HepG2 (cell line): Measurements from ENCODE around the gene GAREM1. TPM values are rescaled to one million over a fixed set of nuclear protein-coding genes. Genes with fewer than 3 reads are reported as not detected.
A peak's percentile ranks its signal among the peaks of the same experiment; 100 is the strongest.

Experiments
- HNF4A ChIP-seq: sonication (generic); formaldehyde crosslinking; IDR thresholded peaks from 2 replicates; pipeline ENCODE4 v1.4.0; 2020; ENCODE audit warnings: missing genetic modification reagents
- IRF2 ChIP-seq: IDR thresholded peaks from 2 replicates; pipeline ENCODE4 v1.6.1; 2018; ENCODE audit warnings: missing genetic modification reagents, missing compliant biosample characterization
- LCORL ChIP-seq, 2 experiments: fragments of 450-650 bp in 1 of 2; sonication (generic) in 1 of 2; formaldehyde crosslinking in 1 of 2; IDR thresholded peaks; 2 replicates each; pipeline versions ENCODE4 v1.5.0 to v1.6.1; 2017 to 2020; ENCODE audit warnings: antibody characterized with exemption in 1 of 2, missing genetic modification reagents in 1 of 2
- RFXAP ChIP-seq: sonication (generic); formaldehyde crosslinking; IDR thresholded peaks from 2 replicates; pipeline ENCODE4 v1.4.0; 2020; ENCODE audit warnings: missing genetic modification reagents, borderline replicate concordance
- RNF2 ChIP-seq: fragments of 450-650 bp; conservative IDR thresholded peaks from 2 replicates; pipeline ENCODE4 v1.6.1; 2016; ENCODE audit warnings: low read depth
- SALL1 ChIP-seq: sonication (generic); formaldehyde crosslinking; IDR thresholded peaks from 2 replicates; pipeline ENCODE4 v1.8.0; 2022; ENCODE audit warnings: mild to moderate bottlenecking, missing genetic modification reagents
- SIX1 ChIP-seq: sonication (generic); formaldehyde crosslinking; IDR thresholded peaks from 2 replicates; pipeline ENCODE4 v1.4.0; 2020; ENCODE audit warnings: missing genetic modification reagents, borderline replicate concordance
- SRSF9 ChIP-seq: fragments of 200-400 bp; formaldehyde crosslinking; IDR thresholded peaks from 2 replicates; pipeline ENCODE4 v1.6.1; 2018; ENCODE audit warnings: borderline replicate concordance, mild to moderate bottlenecking, low read depth, low read length; ENCODE audit not compliant: insufficient read depth, poor library complexity, severe bottlenecking
- U2AF2 ChIP-seq: fragments of 200-400 bp; formaldehyde crosslinking; IDR thresholded peaks from 2 replicates; pipeline ENCODE4 v1.6.1; 2017; ENCODE audit warnings: low read depth, mild to moderate bottlenecking, low read length
- ZC3H4 ChIP-seq: sonication (generic); formaldehyde crosslinking; IDR thresholded peaks from 2 replicates; pipeline ENCODE4 v1.4.0; 2020; ENCODE audit warnings: missing genetic modification reagents, borderline replicate concordance
- ZNF17 ChIP-seq: sonication (generic); formaldehyde crosslinking; IDR thresholded peaks from 2 replicates; pipeline ENCODE4 v1.5.0; 2020; ENCODE audit warnings: mild to moderate bottlenecking, missing genetic modification reagents
- ZNF232 ChIP-seq: sonication (generic); formaldehyde crosslinking; IDR thresholded peaks from 2 replicates; pipeline ENCODE4 v1.4.0; 2020; ENCODE audit warnings: missing genetic modification reagents, borderline replicate concordance
- ZNF652 ChIP-seq: IDR thresholded peaks from 2 replicates; pipeline ENCODE4 v1.6.1; 2016; ENCODE audit warnings: low read depth, borderline replicate concordance
- polyA plus RNA-seq, 8 experiments: library from polyadenylated mRNA; depleted of rRNA in 3 of 8; stranded (reverse) in 7 of 8; unstranded in 1 of 8; fragments of >200 nt; fragmentation: Illumina TruSeq in 4 of 8; extraction: Trizol in 4 of 8; gene quantifications; 2 replicates each; pipeline versions ENCODE4 v1.2.1 to v1.2.3, GENCODE V29; 2011 to 2016; ENCODE audit warnings: low read depth in 4 of 8, missing spikeins in 1 of 8, mixed read lengths in 1 of 8; ENCODE audit not compliant: insufficient read depth in 1 of 8
- total RNA-seq, 5 experiments: library from RNA; depleted of rRNA; stranded (reverse); fragments of >200 nt; fragmentation: Illumina TruSeq; extraction: Trizol; gene quantifications; 2 replicates each; pipeline ENCODE4 v1.2.3, GENCODE V29; 2016; ENCODE audit warnings: low read depth in 1 of 5
- TF ChIP-seq, protein P1 (sequence below): IDR thresholded peaks from 2 replicates; pipeline ENCODE4 v1.6.1; 2016; ENCODE audit warnings: mild to moderate bottlenecking
- TF ChIP-seq, protein P2 (sequence below): sonication (generic); formaldehyde crosslinking; IDR thresholded peaks from 2 replicates; pipeline ENCODE4 v1.5.1; 2020; ENCODE audit warnings: missing genetic modification reagents, mild to moderate bottlenecking, borderline replicate concordance
- TF ChIP-seq, protein P3 (sequence below): sonication (generic); formaldehyde crosslinking; IDR thresholded peaks from 2 replicates; pipeline ENCODE4 v1.5.0; 2020; ENCODE audit warnings: mild to moderate bottlenecking, missing genetic modification reagents
- TF ChIP-seq, protein P4 (sequence below): sonication (generic); formaldehyde crosslinking; IDR thresholded peaks from 2 replicates; pipeline ENCODE4 v1.9.0; 2021; ENCODE audit warnings: missing genetic modification reagents, borderline replicate concordance
- TF ChIP-seq, protein P5 (sequence below): IDR thresholded peaks from 2 replicates; pipeline ENCODE4 v1.6.1; 2018; ENCODE audit warnings: missing genetic modification reagents, mild to moderate bottlenecking, missing compliant biosample characterization
- TF ChIP-seq, protein P6 (sequence below): sonication (generic); formaldehyde crosslinking; IDR thresholded peaks from 2 replicates; pipeline ENCODE4 v1.4.0; 2020; ENCODE audit warnings: missing genetic modification reagents

The GAREM1 gene
- total and polyA plus RNA-seq, 2 of the 13 experiments (the other 11 are each of a cell fraction or from before 2014, with no cell fraction given) = 2.5 to 2.9 TPM

DNA sequence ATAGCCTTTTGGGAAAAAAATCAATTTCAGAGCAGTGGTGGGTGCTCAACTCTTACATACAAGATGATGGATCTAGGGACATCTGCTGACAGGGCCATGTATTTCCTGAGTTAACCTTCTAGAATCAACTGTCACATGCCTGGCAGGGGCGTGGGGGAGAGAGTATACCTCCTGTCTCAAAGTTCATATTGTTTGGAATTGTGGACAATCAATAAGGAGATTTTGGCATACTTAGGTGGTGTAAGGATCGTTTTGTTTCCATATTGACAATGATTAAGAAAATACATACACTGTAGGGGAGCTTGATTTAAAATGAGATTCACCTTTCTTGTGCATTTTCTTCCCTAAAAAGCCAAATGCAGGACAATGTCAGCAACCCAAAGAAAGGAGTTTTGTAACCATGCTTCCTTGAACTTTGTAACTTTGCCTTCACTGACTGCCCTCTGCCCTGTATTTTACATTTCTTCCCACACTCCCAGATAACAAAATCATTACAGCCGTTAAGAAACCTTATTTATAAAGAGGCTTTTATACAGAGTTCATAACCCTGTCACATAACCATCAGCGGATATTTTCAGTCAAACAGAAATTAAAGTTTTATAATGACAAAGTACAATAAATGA lies 192.4 kb downstream of the GAREM1 start (continued):
- no peak for TF ChIP-seq LCORL (IDR thresholded peaks at IDR 0.05)
- TF ChIP-seq LCORL (CRISPR knock-in tag; IDR thresholded peaks at IDR 0.05) = 0 out of 2 replicates have a peak, but pooled peaks have one; percentile 34
- TF ChIP-seq, protein P1, sequence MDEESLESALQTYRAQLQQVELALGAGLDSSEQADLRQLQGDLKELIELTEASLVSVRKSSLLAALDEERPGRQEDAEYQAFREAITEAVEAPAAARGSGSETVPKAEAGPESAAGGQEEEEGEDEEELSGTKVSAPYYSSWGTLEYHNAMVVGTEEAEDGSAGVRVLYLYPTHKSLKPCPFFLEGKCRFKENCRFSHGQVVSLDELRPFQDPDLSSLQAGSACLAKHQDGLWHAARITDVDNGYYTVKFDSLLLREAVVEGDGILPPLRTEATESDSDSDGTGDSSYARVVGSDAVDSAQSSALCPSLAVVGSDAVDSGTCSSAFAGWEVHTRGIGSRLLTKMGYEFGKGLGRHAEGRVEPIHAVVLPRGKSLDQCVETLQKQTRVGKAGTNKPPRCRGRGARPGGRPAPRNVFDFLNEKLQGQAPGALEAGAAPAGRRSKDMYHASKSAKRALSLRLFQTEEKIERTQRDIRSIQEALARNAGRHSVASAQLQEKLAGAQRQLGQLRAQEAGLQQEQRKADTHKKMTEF (CRISPR knock-in tag) = 0 out of 2 replicates have a peak, but pooled peaks have one; percentile 13
- TF ChIP-seq, protein P2, sequence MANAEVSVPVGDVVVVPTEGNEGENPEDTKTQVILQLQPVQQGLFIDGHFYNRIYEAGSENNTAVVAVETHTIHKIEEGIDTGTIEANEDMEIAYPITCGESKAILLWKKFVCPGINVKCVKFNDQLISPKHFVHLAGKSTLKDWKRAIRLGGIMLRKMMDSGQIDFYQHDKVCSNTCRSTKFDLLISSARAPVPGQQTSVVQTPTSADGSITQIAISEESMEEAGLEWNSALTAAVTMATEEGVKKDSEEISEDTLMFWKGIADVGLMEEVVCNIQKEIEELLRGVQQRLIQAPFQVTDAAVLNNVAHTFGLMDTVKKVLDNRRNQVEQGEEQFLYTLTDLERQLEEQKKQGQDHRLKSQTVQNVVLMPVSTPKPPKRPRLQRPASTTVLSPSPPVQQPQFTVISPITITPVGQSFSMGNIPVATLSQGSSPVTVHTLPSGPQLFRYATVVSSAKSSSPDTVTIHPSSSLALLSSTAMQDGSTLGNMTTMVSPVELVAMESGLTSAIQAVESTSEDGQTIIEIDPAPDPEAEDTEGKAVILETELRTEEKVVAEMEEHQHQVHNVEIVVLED (CRISPR knock-in tag) = no peak
- no peak for TF ChIP-seq RFXAP
- TF ChIP-seq RNF2 = no peak
- TF ChIP-seq IRF2 (CRISPR knock-in tag) = no peak
- TF ChIP-seq, protein P3, sequence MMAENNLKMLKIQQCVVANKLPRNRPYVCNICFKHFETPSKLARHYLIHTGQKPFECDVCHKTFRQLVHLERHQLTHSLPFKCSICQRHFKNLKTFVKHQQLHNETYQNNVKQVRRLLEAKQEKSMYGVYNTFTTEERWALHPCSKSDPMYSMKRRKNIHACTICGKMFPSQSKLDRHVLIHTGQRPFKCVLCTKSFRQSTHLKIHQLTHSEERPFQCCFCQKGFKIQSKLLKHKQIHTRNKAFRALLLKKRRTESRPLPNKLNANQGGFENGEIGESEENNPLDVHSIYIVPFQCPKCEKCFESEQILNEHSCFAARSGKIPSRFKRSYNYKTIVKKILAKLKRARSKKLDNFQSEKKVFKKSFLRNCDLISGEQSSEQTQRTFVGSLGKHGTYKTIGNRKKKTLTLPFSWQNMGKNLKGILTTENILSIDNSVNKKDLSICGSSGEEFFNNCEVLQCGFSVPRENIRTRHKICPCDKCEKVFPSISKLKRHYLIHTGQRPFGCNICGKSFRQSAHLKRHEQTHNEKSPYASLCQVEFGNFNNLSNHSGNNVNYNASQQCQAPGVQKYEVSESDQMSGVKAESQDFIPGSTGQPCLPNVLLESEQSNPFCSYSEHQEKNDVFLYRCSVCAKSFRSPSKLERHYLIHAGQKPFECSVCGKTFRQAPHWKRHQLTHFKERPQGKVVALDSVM (CRISPR knock-in tag) = no peak
- no peak for TF ChIP-seq SIX1 (CRISPR knock-in tag)
- no peak for TF ChIP-seq ZNF652
- TF ChIP-seq ZNF17 = no peak
- peak; percentile 80 for TF ChIP-seq HNF4A (CRISPR knock-in tag)
- TF ChIP-seq, protein P4, sequence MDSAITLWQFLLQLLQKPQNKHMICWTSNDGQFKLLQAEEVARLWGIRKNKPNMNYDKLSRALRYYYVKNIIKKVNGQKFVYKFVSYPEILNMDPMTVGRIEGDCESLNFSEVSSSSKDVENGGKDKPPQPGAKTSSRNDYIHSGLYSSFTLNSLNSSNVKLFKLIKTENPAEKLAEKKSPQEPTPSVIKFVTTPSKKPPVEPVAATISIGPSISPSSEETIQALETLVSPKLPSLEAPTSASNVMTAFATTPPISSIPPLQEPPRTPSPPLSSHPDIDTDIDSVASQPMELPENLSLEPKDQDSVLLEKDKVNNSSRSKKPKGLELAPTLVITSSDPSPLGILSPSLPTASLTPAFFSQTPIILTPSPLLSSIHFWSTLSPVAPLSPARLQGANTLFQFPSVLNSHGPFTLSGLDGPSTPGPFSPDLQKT = no peak
- TF ChIP-seq, protein P5, sequence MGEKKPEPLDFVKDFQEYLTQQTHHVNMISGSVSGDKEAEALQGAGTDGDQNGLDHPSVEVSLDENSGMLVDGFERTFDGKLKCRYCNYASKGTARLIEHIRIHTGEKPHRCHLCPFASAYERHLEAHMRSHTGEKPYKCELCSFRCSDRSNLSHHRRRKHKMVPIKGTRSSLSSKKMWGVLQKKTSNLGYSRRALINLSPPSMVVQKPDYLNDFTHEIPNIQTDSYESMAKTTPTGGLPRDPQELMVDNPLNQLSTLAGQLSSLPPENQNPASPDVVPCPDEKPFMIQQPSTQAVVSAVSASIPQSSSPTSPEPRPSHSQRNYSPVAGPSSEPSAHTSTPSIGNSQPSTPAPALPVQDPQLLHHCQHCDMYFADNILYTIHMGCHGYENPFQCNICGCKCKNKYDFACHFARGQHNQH (CRISPR knock-in tag) = no peak
- TF ChIP-seq SALL1 (CRISPR knock-in tag) = peak; percentile 11; the same call in 1 of the 2 replicates
- no peak for TF ChIP-seq U2AF2
- TF ChIP-seq ZC3H4 (CRISPR knock-in tag) = no peak
- TF ChIP-seq, protein P6, sequence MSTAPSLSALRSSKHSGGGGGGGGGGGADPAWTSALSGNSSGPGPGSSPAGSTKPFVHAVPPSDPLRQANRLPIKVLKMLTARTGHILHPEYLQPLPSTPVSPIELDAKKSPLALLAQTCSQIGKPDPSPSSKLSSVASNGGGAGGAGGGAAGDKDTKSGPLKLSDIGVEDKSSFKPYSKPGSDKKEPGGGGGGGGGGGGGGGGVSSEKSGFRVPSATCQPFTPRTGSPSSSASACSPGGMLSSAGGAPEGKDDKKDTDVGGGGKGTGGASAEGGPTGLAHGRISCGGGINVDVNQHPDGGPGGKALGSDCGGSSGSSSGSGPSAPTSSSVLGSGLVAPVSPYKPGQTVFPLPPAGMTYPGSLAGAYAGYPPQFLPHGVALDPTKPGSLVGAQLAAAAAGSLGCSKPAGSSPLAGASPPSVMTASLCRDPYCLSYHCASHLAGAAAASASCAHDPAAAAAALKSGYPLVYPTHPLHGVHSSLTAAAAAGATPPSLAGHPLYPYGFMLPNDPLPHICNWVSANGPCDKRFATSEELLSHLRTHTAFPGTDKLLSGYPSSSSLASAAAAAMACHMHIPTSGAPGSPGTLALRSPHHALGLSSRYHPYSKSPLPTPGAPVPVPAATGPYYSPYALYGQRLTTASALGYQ = no peak
- no peak for TF ChIP-seq SRSF9
- TF ChIP-seq ZNF232 = no peak
